SW480 (cell line): ENCODE data around the gene SETBP1.

ENCODE experiments used
- DNase-seq: peaks from one replicate; pipeline ENCODE4 v3.0.0-alpha.2; 2016; ENCODE audit warnings: low spot score

Gene SETBP1

DNA sequence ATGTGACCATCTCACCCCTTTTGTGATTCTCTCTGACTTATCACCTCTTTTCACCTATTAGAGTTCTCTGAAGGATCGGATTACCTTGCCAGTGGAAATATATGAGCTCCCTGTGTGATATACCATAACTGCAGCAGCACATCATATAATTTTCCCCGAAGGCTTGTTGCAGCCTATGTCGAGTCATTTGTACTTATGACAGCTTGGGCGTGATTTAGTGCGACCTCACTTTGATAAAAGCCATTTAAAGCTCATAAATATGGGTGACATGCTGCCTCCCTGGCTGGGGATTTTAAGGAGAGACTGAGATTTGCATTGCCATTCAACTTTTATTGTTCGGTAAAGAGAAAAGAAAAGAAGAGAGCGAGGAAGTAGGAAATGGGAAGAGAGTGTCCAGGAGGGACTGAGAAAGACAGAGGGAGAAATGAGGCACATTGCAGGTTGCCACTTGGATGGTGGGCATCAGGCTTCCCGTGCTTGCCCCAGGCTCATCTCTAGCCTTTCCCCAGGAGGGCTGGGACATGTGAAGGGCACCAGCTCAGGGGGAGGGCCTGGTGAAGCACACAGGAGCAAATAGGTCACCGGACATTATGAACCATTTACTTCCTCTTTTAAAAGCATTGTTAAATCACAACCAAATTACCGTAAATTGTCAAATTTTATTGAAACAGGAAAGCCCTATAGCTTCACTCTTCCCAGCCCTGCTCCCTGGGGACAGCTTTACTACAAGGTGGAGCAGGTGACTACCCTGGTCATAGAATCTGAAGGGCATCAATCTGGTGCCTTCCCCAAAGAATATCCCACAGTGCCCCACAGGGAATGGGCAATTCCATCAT, 161.3 kb downstream of the SETBP1 start:
- DNase-seq: no peak

DNA sequence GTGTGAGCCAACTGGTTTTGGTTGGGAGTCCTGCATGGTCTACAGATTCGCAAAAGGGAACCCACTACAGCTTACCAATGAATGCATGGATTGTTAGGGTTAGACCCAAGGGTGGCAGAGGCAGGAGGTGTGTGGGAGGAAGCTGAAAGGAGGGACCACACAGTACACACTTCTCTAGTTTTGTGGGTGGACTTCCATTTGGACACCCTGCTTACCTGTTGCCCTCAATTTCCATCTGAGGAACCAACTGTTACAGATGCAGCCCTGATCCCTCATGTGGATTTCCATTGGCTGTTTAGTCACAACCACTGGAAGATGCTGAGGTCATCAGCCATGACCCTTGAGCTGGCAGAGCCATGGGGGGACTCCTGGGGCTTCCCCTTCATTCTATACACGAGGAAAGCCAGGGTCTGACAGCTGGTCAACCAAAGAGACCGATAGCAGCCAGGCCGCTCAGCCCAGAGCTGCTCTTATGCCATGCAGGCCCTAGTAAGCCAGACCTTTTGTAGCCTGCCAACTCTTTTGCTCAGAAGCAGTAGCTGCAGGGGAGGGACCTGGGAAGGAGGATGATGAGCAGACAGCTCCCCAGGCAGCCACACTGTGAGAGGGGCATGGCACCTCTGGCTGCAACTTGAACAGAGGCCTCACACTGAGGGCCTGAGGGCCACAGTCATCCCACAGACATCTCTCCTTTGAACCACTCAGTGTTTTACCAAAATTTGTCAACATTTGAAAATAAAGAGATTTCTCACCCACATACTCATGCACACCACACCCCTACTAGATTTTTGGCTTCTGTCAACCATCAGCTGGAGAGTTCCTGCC, 162.1 kb downstream of the SETBP1 start:
- no peak for DNase-seq

DNA sequence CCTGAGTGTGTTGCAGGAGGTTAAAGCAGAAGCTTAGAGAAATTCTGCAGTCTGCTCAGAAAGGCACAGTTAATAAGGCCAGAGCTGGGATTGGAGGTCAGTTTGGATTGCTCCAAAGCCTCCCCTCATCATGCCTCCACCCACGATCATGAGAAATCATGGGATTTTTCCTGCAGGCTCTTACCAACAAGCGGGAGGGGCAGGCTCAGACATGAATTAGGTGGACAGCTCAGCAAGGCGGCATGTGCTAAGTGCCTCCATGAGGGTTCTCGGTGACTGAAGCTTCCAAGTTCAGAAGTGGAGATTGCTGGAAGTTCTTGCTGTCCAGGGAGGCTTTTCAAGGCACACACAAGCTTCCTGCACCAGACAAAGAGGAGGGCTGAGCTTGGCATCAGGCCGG, 163.8 kb downstream of the SETBP1 start:
- DNase-seq: no peak

DNA sequence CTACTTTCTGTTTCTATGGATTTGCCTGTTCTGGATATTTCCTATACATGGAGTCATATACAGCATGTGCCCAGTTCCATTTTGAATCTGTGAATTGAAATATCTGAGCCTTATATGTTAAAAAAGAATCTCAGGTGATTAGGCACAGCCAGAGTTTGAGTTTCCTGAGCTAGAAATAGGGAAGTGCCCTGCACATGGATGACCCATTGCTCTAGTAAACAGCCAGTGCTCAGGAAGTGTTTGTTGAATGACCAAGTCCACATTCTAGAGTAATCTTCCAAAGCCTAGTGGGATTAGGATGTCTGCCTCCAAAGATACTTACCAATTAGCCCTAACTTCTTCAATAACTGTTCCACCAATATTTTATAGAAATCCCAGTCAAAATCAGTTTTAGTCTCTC, 165.8 kb downstream of the SETBP1 start:
- no peak for DNase-seq

DNA sequence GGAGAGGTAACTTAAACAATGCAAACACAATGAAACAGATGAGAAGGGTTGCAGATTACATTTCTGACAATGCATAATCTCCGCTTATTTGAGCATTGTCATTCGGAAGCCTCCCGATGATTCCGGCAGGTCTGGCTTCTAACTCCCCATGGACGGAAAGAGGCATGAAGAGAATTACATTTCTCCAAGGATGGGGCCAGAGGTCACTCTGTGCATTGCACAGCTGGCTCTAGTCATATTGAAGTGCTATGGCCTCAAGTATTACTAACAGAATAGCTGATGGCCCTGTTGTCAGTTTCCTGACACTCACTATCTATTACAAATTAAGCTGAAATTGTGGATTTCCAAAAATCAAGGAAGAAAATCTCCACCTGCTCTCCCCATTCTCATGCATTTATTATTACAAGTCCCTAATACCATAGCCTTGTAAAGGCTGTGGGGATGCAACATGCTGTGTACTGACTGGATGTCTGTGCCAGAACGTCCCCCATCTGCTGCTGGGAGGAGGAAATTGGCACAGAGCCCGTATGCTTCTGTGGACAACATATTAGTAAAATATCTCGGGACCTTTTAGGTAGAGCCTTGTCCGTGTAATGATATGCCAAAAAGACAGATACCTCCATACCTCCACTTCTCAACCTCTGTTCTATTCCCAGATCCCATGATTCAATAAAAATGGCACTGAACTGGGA, 168.1 kb downstream of the SETBP1 start:
- no peak for DNase-seq

DNA sequence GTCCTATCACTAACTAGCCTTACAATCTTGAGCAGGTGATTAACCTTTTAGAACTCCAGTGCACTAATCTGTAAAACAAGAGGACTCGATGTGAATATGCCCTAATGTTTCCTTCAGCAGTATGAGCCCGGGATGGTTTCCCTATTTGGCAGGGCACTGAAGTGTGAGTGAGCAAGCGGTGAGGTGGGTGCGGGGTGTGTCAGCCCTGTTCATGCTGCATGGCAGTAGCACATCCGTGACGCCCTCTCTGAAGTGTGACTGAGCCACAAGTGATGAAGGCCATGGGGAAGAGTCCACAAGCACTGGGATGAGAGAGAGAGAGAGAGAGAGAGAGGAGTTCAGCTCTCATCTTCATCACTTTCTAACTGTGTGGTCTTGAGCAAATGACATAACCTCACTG, 168.7 kb downstream of the SETBP1 start:
- no peak for DNase-seq

DNA sequence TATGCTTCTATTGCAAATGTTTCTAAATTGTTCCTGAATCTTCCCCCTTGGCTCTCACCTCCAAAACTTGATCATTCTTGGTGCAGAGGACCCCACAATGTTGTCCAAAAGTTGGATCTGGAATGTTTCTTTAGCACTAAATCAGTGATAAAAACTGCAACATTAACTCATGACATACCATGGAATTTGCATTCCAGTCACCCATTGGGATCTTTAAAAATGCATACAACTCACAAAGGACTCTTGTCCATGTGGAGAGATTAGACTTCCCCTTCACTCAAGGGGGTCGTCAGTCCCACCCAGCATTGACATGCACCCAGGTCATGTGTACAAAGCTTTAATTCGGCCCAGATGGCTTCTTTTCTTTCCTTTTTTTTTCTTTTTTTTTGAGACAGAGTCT, 169.3 kb downstream of the SETBP1 start:
- no peak for DNase-seq

DNA sequence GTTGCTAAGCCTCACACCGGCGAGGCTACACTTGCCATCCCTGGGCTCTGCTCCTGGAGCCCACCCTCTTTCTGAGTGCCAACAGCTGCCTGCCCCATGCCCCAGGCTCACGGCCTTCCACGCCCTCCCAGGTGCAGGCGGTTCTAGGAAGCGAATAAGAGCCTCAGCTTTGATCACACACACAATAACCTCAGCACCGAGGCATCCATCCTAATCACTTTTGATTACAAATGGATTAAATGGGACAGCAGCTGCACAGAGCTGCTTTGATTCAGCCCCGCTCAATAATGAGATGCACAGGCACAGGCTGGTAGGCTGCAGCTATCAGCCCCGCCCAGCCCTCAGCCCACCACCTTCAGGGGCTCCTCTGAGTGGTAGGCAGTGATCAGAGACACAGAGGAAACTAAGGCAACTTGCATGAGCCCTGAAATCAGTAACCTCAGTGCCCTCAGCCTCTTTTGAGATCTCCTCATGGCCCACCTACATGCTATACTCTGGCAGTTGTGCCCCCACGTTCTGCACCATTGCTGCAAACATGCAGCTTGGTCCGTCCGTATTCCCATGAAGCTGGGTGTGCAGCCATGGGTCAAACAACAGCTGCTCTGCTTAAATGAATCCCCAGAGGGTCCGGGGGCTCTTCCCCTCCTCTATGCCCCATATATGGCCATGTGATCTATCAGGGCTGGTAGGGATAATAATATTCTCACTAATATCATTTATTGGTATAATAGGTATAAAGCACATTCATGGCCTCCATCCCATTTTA, 171.4 kb downstream of the SETBP1 start:
- DNase-seq: no peak

DNA sequence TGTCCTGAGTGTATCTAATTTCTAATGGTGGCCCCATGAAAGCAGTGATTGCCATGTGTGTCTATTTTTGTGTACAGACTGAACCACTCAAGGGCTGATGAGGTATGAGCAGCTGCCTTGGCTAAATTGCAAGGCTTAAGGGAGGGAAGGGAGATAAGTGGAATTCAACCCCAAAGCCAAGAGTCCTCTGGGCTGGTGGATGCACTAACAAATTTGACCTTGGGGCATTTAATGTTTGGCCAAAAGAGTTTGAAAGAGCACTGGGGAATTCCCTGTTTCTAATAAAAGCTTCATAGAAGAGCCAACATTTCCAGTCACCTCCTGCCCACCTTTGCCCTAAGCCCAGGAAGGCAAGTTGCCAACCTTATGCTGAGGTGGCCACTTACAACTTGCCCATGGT, 172.1 kb downstream of the SETBP1 start:
- DNase-seq: no peak

DNA sequence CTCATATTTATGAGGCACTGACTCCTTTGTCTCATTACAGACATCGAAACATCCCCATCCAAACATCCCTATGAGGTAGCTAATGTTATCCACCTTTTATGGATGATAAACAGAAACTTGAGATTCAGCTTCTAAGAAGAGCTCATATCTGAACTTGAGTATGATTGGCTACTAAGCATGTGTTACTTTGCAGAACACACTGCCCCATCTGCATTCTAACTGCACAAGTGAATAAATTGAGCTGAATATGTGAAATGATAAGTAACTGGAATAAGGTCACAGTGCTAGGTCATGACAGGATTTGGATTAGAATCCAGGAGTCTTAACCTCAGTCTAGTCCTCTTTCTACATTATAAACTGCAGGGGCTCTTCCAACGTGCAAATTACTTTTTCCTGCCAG, 172.7 kb downstream of the SETBP1 start:
- DNase-seq: no peak

DNA sequence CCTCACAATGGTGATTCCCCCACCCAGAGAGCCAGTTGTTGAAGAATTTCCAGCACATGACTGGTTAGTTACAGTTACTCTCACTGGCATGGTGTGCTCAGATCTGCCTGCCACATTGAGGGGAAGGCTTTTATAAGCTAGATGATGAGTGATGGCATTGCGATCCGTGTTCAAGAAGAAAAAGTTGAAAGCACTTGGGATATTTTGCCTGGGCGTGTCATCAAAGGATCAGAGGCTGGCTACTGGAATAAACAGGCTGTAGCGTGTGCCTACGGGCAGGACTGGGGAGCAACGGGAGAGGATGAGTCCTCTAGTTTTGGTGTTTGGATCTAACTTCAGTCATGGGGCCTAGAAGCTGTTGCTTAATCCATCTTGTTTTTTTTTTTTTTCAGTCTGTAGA, 175.0 kb downstream of the SETBP1 start:
- DNase-seq: no peak

DNA sequence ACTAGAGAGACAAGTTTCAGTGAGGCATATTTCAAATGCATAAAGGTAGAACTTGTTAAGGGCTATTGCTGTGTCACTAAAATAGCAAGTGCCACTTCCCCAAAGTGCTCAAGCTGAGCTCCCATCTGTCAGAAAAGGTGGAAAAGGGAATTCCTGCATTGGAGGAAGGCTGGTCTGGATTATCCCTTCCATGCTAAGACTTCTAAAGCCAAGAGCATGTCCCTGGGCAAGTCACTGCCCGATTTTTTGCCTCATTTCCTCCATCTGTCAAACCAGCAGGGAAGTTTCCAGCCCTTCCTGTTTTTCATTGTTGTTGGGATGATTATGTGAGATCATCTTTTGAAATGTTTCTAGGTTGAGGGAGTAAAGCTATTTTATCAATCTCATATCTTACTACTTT, 175.5 kb downstream of the SETBP1 start:
- no peak for DNase-seq

DNA sequence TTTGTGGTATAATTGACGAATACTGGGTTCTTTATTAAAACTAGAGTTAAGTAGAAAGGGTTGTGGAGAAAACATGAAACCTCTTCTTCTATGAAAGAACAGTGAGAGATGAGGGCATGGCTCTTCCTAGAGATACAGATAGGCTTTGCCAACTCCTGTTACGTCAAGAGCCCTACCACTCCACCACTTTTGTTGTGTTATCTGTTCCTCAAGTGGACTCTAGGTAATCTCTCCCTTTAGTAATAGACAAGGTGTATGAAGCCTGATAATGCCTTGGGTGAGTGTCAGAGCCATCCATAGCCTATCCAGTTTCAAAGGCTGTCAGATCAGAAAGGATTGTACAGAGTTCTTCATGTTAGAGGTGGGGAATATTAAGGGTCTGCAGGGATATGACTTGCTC, 176.4 kb downstream of the SETBP1 start:
- no peak for DNase-seq

DNA sequence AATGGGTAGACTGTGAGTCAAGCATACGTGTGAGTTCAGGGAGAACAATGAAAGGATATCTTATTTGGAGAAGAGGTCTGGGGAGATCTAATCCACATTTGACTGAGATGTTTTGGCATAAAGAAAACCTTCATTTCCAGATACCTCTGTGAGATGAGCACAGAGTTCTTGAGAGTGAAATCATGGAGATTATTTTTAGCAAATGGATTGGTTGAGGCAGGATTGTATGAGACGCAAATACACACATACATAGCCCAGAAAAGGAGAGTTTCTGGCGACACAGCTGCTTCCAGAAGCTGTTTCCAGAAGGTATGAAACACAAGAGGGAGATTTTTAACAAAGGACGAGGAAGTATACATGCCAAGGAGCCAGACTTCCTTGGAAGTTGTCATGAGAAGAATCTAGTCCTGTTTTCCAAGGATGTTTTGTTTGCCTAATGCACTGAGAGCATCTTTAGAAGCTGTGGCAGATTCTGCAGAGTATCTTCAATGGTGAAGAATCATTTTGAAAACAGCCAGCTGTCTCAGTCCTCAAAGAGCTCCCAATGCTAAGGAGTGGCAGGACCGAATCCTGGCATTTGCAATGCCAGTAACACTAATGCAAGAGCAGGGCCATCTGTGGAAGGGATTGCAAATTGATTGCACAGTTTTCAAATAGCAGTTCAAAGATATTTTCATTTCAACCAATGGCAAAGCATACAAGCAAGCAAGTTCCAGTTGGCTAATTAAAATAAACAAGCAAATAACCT, 177.2 kb downstream of the SETBP1 start:
- no peak for DNase-seq

DNA sequence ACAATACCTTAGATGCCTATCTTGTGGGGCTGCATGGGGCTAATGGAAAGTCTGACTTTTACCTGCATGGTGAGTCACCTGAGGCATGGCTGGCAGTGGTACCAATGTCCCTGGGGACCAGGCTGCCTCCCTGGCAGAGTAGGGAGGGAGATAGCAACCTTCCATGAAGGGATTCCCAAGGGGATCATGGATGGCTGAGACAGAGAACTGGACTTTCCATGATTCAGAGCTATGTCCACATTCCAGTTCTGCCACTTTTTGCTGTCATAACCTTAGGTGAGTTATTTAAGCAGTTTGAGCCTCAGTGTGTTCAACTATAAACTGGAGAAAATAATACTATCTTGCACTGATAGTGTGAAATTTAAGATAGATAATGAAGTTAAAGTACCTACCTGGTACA, 178.6 kb downstream of the SETBP1 start:
- no peak for DNase-seq

DNA sequence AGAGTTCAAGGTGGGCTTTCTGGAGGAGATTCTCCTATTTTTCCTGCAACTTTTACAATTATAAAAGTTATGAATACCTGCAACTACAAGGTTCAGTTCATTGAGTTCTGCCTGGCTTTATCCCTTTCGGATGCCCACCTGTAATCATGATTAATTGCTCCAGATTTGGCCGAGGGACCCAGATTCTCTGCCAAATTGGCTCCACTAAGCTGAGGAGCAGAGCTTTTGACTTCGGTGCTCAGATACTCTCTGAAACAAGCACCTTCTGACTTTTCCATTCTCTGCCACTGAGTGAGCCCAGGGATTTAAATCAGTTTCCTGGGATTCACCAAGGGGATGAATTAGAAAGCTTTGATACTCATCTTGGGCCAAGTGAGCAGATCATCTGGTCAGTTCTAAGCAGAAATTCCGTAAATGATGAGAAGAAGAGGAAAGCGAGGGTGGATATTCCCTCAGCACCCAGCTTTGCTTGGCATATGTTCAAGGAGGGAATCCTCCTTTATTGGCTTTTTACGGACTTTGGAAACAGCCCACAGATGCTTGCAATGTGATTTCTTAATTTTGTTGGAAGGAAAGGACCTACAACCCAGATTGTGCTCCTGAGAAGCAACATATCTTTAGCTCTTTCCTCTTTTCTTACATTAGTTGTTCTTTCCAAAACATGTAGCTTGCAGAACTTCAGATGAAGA, 179.2 kb downstream of the SETBP1 start:
- DNase-seq: no peak

DNA sequence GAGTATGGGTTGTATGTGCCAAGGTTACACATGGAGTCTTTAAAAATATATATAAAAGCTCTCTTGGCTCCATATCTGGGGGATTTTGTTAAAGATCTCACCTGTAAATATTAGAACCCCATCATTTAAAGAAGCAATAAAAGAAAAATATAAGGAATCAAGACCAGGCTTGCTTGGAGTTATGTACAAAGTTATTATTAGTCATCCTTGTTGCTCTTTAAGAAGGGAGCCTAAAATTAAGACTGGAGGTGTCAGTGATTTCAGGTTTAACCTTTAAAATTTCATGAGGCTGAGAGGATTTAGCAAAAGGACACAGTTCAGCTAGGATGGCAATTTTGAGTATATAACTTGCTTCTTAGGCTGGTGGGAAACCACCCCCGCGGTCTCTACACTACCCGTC, 181.4 kb downstream of the SETBP1 start:
- DNase-seq: no peak

DNA sequence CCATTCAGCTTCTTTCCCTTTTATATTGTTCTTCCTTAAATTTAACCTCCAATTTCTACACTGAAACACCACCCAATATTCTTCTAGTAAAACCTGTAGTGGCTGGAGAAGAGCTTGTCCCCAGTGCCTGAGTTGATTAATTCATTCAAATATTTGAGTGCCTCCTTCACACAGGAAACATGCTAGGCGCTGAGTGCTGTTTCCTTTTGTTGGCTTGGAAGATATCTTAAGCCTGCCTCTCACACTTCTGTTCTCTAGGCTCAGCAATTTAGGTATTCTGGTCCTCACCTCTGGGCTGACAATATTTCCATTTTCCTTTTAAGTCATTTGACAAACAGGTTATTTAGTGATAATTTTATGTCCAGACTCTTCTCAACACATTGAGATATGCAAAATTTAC, 185.4 kb downstream of the SETBP1 start:
- no peak for DNase-seq

DNA sequence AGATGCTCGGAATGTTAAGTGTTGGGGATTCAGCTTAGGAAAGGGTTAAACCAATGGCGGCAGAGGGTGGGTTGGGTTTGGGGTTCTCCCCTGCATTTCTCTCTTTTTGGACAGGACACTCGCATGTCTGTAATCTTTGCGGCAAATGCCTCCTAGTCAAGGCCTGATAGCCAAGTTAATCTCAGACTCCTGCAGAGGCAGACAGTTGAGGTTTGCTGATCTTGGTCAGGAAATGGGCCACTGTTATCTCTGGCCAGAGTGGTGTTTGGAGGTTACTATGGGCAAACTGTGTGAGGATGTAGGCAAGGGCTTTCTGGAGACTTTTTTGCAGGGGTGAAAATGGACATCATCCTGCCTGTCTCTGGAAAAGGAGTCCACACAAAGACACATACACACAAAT, 188.8 kb downstream of the SETBP1 start:
- DNase-seq: no peak

DNA sequence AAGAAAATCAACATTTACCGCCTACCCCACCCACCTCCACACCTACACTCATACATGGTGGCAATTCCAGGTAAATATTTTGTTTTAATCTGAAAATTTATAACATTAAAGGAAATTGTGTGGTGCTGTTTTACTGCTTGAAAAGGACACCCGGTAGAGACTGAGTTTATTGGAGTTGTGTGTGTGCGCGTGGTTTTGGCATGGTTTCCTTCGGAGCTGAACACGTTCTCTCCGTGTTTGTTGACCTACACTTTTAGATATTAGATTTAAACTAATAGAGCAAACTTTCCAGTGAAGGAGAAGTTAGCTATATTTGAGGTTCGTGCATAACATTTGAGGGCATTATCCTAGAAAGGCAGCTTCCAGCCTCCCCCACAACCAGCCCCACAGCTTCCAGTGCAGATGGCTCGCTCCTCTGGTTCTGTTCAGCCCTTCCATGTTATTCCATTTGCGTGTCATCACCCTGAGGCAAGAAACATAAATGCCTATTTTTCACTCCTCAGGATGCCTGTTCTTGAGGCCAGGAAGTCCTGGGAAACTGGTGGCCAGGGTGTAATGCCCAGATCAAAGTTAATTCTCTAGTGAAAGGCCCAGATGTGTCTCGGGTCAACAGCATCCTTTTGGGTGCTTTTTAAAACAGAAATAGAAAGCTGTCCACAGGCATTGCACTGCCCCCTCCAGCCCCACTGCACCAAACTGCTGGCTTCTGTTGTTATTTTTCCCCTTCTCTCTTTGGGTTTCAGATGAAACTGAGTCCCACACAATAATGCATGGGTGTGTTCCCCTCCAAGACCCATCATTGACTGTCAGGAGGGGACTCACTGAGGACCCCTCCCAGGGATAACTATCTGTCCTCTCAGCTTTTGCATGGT, 190.2 kb downstream of the SETBP1 start:
- no peak for DNase-seq
